Pons (tissue), 1 donor: ENCODE data around the gene SLAMF7.
A peak's percentile ranks its signal among the peaks of the same experiment; 100 is the strongest.
"Not testable (repeated sequence)": the region's sequence is repeated elsewhere in the genome, so short reads cannot be mapped to it uniquely, and the experiment has no call there.

Source experiments
- DNase-seq: peaks from one replicate; pipeline ENCODE4 v3.0.0-alpha.2; 2016; ENCODE audit warnings: low spot score

SLAMF7 gene, protein sequence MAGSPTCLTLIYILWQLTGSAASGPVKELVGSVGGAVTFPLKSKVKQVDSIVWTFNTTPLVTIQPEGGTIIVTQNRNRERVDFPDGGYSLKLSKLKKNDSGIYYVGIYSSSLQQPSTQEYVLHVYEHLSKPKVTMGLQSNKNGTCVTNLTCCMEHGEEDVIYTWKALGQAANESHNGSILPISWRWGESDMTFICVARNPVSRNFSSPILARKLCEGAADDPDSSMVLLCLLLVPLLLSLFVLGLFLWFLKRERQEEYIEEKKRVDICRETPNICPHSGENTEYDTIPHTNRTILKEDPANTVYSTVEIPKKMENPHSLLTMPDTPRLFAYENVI

DNA sequence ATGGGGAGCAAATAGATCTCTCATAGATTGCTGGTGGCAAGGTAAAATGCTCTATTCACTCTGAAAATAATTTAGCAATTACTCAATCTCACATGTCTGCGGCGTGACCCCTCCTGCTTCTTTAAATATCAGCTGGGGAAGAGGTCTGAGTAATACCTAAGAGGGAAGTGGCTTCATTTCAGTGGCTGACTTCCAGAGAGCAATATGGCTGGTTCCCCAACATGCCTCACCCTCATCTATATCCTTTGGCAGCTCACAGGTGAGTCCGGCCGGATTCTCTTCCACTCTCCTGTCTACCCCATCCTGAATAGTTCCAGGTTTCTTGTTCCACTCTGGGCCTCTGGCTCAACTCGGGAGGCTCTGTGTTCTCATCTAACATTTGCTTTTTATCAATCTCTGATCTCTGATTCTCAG is at the start of gene SLAMF7:
Gene SLAMF7, plus strand, starts transcription at position 150 of the 414 bp plus-strand sequence. Its CDS starts 55 bp downstream, at position 205.
- DNase-seq: no peak

DNA sequence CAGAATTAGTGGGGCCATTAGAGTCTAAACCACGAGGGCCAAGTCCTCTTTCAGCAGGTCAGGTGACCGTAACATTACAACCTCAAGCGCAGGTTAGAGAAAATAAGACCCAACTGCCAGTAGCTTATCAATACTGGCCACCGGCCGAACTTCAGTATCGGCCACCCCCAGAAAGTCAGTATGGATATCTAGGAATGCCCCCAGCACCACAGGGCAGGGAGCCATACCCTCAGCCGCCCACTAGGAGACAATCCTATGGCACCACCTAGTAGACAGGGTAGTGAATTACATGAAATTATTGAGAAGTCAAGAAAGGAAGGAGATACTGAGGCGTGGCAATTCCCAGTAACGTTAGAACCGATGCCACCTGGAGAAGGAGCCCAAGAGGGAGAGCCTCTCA is 46.7 kb upstream of the SLAMF7 start:
- not testable (repeated sequence) for DNase-seq

- DNase-seq: no peak
These were observed 36.9 kb upstream of the SLAMF7 start for GRCh38 chr1:160702100-160702499.

DNA sequence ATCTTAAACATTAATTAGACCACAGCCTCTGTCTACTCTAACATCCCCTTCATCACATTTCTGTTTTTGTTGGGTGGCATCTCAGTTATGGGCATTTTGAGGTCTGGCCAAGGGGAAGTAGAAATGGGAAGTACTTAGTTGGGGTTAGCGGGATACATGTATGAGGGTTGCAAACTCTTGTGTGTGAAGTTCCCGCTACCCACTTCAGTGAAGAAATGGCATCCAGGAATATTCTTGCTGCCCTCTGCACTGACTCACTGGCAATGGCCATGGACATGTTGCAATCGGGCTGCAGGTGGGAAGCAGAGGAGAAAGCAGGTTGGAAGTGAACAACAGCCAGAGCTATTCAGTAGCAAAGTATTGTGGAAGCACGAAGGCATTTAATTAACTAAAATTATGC is 34.8 kb upstream of the SLAMF7 start:
- peak; percentile 49 for DNase-seq

- DNase-seq: not testable (repeated sequence)
These were observed 33.8 kb upstream of the SLAMF7 start for GRCh38 chr1:160705212-160705621.

- no peak for DNase-seq
These were observed 33.3 kb upstream of the SLAMF7 start for GRCh38 chr1:160705742-160706141.

- DNase-seq: no peak
These were observed 32.4 kb upstream of the SLAMF7 start for GRCh38 chr1:160706526-160707235.

- no peak for DNase-seq
These were observed 31.6 kb upstream of the SLAMF7 start for GRCh38 chr1:160707236-160708064.

DNA sequence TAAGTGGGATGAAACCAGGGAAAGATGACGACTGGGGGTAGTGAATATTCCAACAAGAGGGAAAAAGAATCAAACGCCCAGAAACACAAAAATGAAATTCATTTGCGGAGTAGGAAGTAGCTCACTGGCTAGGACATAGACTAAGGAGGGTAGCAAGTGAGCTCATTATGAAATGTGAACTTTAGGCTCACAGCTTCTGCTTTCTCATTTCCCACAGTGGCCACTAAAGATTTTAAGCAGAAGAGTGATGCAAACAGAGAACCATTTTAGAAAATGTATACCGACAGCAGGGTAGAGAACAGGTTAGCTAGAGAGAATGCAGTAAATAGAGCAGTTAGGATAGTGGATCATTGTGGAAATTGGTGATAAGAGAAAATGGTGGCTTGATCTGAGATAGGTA is 30.9 kb upstream of the SLAMF7 start:
- no peak for DNase-seq

- DNase-seq: no peak
These were observed 30.2 kb upstream of the SLAMF7 start for GRCh38 chr1:160708801-160709200.

DNA sequence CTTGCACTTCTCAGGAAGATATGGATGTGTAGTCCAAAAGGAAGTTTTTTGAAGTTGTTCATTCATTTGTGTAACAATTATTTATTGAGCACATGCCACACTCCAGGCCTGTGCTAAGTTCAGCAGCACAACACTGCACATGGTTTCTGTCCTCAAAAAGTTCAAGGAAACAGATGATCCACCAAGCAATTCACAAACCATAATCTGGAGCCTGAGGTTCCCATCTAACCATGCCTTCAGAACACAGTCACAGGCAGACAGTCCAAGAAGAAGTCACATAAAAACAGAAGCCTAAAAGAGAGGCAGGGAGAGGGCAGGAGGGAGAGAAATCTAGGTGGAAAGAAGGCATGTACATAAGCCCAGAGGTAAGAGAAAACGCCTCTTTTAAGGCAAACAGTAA is 29.3 kb upstream of the SLAMF7 start:
- DNase-seq: no peak

DNA sequence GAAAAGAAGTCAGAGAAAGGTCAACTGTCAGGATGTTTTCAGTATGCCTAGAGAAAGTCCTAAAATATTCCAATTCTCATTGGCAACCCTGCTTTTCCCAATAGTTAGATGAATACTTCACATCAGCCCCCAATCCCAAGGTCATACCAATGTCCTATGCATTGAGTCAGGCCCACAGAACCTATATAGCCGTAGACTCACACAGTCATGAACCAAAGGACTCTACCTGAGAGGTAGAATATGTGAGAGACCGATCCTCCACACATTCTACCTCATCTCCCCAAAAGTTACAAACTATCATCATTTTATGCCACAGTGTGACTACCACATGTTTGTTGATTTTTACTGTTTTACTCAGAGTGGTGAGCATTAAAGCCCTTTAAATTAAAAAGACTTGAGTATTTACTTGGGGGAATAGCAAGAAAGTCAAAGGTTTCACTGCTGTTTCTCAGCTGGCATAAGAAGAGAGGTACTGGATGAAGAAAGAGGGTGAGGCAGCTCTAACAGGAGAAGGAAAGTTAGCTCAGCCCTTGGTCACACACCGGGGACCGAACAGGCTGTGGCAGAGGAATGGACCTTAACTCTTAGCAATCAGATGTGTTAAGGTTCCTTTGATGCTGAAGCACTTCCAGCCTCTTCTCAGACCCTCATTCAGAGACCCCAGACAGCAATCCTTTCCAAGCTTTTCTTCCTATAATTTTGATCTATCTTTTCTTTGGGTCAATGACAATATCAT is 28.4 kb upstream of the SLAMF7 start:
- no peak for DNase-seq

- no peak for DNase-seq
These were observed 27.8 kb upstream of the SLAMF7 start for GRCh38 chr1:160711276-160711601.

DNA sequence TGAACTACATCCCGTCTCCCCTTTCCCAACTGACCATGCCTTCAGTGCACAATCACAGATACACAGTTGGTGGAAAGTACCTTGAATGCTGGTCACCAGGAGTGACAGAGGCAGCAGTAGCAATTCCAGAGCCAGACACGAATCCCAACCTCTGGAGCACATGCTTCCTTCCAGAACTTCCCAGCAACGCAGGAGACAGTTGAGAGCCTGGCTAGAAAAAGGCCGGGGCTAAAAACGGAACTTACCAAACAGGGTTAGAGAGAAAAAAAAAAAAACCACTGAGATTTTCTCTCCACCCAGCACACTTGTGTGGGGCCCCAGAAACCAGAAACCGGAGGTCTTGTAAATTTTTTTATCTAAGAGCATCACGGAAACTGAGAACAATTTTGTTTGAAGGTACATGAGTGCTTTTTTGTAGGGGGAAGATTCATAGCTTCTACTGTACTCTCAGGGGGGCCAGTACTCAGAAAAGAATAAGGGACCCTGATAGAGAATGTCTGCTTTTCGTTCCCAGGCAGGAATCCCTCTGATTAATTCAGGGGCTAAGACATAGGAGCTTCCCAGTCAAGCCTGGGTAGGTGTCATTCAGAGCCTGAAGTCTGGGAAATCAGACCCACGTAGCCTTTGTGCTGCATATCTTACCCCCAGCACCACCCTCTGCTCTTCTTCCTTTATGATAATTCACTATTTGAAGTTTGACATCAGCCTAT is 27.3 kb upstream of the SLAMF7 start, which contains the start of gene CD48:
Gene CD48, minus strand, starts transcription at position 221 of the 710 bp plus-strand sequence. Its CDS starts 59 bp downstream, at position 162.
- no peak for DNase-seq

DNA sequence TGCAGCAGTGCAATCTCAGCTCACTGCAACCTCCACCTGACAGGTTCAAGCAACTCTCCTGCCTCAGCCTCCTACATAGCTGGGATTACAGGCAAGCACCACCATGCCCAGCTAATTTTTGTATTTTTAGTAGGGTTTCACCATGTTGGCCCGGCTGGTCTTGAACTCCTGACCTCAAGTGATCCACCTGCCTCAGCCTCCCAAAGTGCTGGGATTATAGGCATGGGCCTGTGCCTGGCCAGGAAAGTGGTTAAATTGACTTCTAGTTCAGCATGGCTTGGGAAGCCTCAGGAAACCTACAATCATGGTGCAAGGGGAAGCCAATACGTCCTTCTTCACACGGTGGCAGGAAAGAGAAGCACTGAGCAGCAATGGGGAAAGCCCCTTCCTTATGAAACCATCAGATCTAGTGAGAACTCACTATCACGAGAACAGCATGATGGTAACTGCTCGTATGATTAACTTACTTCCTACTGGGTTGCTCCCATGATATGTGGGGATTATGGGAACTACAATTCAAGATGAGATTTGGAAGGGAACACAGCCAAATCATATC is 26.4 kb upstream of the SLAMF7 start:
- DNase-seq: peak; percentile 55

DNA sequence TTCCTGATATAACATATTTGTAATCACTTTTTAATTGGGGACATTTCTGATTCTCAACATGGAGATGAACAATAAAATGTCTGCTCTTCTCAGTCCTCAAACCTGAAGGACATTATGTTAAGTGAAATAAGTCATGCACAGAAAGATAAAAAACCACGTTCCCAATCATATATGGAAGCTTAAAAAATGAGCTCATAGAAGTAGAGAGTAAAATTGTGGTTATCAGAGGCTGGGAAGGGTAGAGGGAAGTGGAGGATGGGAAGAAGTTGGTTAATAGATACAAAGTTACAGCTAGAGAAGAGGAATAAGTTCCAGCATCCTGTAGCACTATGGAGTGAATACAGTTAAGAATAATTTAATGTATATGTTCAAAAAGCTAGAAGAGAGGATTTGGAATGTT is 25.9 kb upstream of the SLAMF7 start:
- no peak for DNase-seq

GRCh38 chr1:160714034-160714648 is 24.9 kb upstream of the SLAMF7 start:
- not testable (repeated sequence) for DNase-seq

DNA sequence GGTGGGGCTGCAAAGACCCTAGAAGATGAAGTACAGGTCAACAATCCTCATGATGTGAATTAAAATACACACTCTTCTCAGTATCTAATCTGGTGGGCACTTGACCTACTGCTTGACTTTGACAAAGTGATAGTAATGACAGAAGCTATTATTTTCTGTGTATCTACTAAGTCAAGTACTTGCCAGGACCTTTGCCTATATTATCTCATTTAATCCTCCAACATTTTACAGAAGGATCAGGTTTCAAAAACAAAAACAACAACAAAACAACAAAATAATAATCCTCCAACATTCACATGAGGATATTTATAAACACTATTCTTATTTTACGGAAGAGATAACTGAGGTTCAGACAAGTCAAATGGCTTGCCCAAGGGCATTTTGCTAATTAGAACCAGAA is 23.0 kb upstream of the SLAMF7 start:
- DNase-seq: no peak

- DNase-seq: no peak
These were observed 21.7 kb upstream of the SLAMF7 start for GRCh38 chr1:160717306-160717705.

- DNase-seq: no peak
These were observed 20.8 kb upstream of the SLAMF7 start for GRCh38 chr1:160718210-160718609.
